CD14-positive monocyte (primary cell): ENCODE results near the gene BFSP2. TPM values are rescaled to one million over a fixed set of nuclear protein-coding genes. Genes with fewer than 3 reads are reported as not detected.

Experiments used
- DNase-seq, 3 donors: peaks; one replicate each; pipeline ENCODE4 v3.0.0-alpha.2; 2011 to 2022
- H2AFZ ChIP-seq: 2 replicates; pipeline ENCODE4 v1.6.0; 2012; ENCODE audit warnings: mild to moderate bottlenecking, low read depth, low read length, inconsistent platforms; ENCODE audit not compliant: insufficient read depth, poor library complexity, severe bottlenecking
- H3K27ac ChIP-seq, 2 donors: 1 replicate in 1 of 2; 2 replicates in 1 of 2; pipeline ENCODE4 v1.5.1; 2012 to 2013; ENCODE audit warnings: low read length in 2 of 2, control low read depth in 1 of 2, inconsistent platforms in 1 of 2, low read depth in 1 of 2, mild to moderate bottlenecking in 1 of 2
- H3K27me3 ChIP-seq, 2 donors: one replicate each; pipeline versions ENCODE4 v1.6.0 to v1.6.1; 2011 to 2013; ENCODE audit warnings: low read length in 2 of 2; ENCODE audit not compliant: control insufficient read depth in 2 of 2, insufficient read depth in 2 of 2
- H3K36me3 ChIP-seq, 2 donors: replicated peaks in 1 of 2; 1 replicate in 1 of 2; 2 replicates in 1 of 2; pipeline versions ENCODE4 v1.5.1 to v1.6.1; 2012 to 2013; ENCODE audit warnings: low read length in 2 of 2, control low read depth in 1 of 2, inconsistent platforms in 1 of 2, mild to moderate bottlenecking in 1 of 2; ENCODE audit not compliant: insufficient read depth in 2 of 2, control insufficient read depth in 1 of 2
- H3K4me1 ChIP-seq, 2 donors: 1 replicate in 1 of 2; 2 replicates in 1 of 2; pipeline versions ENCODE4 v1.5.1 to v1.6.1; 2012 to 2013; ENCODE audit warnings: low read length in 2 of 2, control low read depth in 1 of 2, inconsistent platforms in 1 of 2, mild to moderate bottlenecking in 1 of 2, moderate library complexity in 1 of 2; ENCODE audit not compliant: insufficient read depth in 2 of 2, control insufficient read depth in 1 of 2
- H3K4me2 ChIP-seq: replicated peaks from 2 replicates; pipeline ENCODE3; 2012; ENCODE audit warnings: low read length, moderate library complexity, mild to moderate bottlenecking; ENCODE audit not compliant: poor library complexity, severe bottlenecking; ENCODE audit errors: extremely low read depth
- H3K4me3 ChIP-seq, 3 experiments: fragments of 200-600 bp in 1 of 3; sonication (generic) in 1 of 3; replicated peaks in 1 of 3; 1 replicate in 2 of 3; 2 replicates in 1 of 3; pipeline ENCODE4 v1.5.1; 2011 to 2013; ENCODE audit warnings: low read length in 3 of 3, mild to moderate bottlenecking in 3 of 3, control low read depth in 2 of 3, low read depth in 2 of 3, inconsistent platforms in 1 of 3, moderate library complexity in 1 of 3
- H3K79me2 ChIP-seq: 2 replicates; pipeline ENCODE4 v1.6.0; 2012; ENCODE audit warnings: mild to moderate bottlenecking, control low read depth, inconsistent platforms, low read length, moderate library complexity; ENCODE audit not compliant: insufficient read depth
- H3K9ac ChIP-seq: 2 replicates; pipeline ENCODE4 v1.6.0; 2017; ENCODE audit warnings: low read length, mild to moderate bottlenecking; ENCODE audit not compliant: insufficient read depth, poor library complexity, severe bottlenecking
- H3K9me3 ChIP-seq, 2 donors: replicated peaks in 1 of 2; 1 replicate in 1 of 2; 2 replicates in 1 of 2; pipeline versions ENCODE4 v1.5.1 to v1.6.1; 2012 to 2013; ENCODE audit warnings: low read length in 2 of 2, control low read depth in 1 of 2; ENCODE audit not compliant: control insufficient read depth in 1 of 2, insufficient read depth in 1 of 2
- H4K20me1 ChIP-seq: 2 replicates; pipeline ENCODE4 v1.6.0; 2012; ENCODE audit warnings: mild to moderate bottlenecking, low read length, control low read depth, moderate library complexity; ENCODE audit not compliant: insufficient read depth
- H3K27ac Mint-ChIP-seq, 7 donors: one replicate each; pipeline ENCODE4 v1.8.0; 2020; ENCODE audit warnings: mild to moderate bottlenecking in 7 of 7, mixed read lengths in 7 of 7, moderate library complexity in 6 of 7, inconsistent platforms in 2 of 7
- H3K27me3 Mint-ChIP-seq, 3 donors: one replicate each; pipeline ENCODE4 v1.8.0; 2021 to 2022; ENCODE audit warnings: low read depth in 3 of 3, mild to moderate bottlenecking in 3 of 3, mixed read lengths in 3 of 3, moderate library complexity in 3 of 3, inconsistent platforms in 1 of 3
- H3K36me3 Mint-ChIP-seq, 2 donors: one replicate each; pipeline ENCODE4 v1.8.0; 2020; ENCODE audit warnings: mixed read lengths in 2 of 2, inconsistent platforms in 1 of 2, mild to moderate bottlenecking in 1 of 2
- H3K4me1 Mint-ChIP-seq: one replicate; pipeline ENCODE4 v1.8.0; 2020; ENCODE audit warnings: mild to moderate bottlenecking, mixed read lengths
- H3K4me3 Mint-ChIP-seq, 2 donors: one replicate each; pipeline ENCODE4 v1.8.0; 2020; ENCODE audit warnings: mild to moderate bottlenecking in 2 of 2, mixed read lengths in 2 of 2, moderate library complexity in 1 of 2
- H3K9me3 Mint-ChIP-seq, 7 donors: one replicate each; pipeline ENCODE4 v1.8.0; 2020 to 2022; ENCODE audit warnings: mixed read lengths in 7 of 7, mild to moderate bottlenecking in 6 of 7, moderate library complexity in 6 of 7, inconsistent platforms in 2 of 7
- CTCF ChIP-seq: fragments of 200-600 bp; IDR thresholded peaks from one replicate; pipeline ENCODE4 v1.8.0; 2022; ENCODE audit warnings: antibody characterized with exemption, mild to moderate bottlenecking
- WGBS: methylation state at CpG from one replicate; pipeline ENCODE4 v1.1.5; 2013; ENCODE audit warnings: missing lambda C conversion rate; ENCODE audit not compliant: insufficient coverage; 5-methylcytosine and 5-hydroxymethylcytosine counted together
- intact Hi-C, 2 donors: fragments of 100-400 bp; cut with micrococcal nuclease; formaldehyde crosslinking; loops; one replicate each; pipeline versions ENCODE4 v1.15.0 to v1.15.1; 2023
- polyA plus RNA-seq, 3 donors: library from polyadenylated mRNA; depleted of rRNA in 1 of 3; unstranded in 2 of 3; stranded (reverse) in 1 of 3; fragments of 300-500 nt in 2 of 3; fragments of >200 nt in 1 of 3; fragmentation: Illumina TruSeq in 2 of 3; gene quantifications; 1 replicate in 2 of 3; 2 replicates in 1 of 3; pipeline ENCODE4 v1.2.3, GENCODE V29; 2012 to 2021

Gene BFSP2
- polyA plus RNA-seq, 3 donors, result not detected

- H3K36me3 ChIP-seq, result no peaks in the 10 kb centered on the region
- no peaks in the 10 kb centered on the region for H3K79me2 ChIP-seq
- Mint-ChIP-seq H3K9me3 (no peaks in the 10 kb centered on the region), H3K27me3 (peaks cover 2 to 4% (median 2%) of the 10 kb centered on the region in 3 donors), H3K4me1 (no peaks in the 10 kb centered on the region), H3K36me3 (no peaks in the 10 kb centered on the region), H3K4me3 (no peak overlapping the region), H3K27ac (no peak overlapping the region)
- no peak for TF ChIP-seq CTCF
- no peaks in the 10 kb centered on the region for H3K4me1 ChIP-seq
- no peak for DNase-seq
- H4K20me1 ChIP-seq, result no peaks in the 10 kb centered on the region
- H3K9ac ChIP-seq, result no peak overlapping the region
- H3K9me3 ChIP-seq, result no peaks in the 10 kb centered on the region
- no peaks in the 10 kb centered on the region for H3K27me3 ChIP-seq
- no peak overlapping the region for H3K4me3 ChIP-seq
- no peak overlapping the region for H2AFZ ChIP-seq
- intact Hi-C loops, result no loop called here
- H3K4me2 ChIP-seq, result no peak overlapping the region
- WGBS, result 91% methylated on average over 2 of the region's 3 CpGs
- H3K27ac ChIP-seq, result no peak overlapping the region
These were observed 32.5 kb upstream of the BFSP2 start for GRCh38 chr3:133367403-133367802.

- no peaks in the 10 kb centered on the region for H3K4me1 ChIP-seq
- no peaks in the 10 kb centered on the region for H3K4me1 Mint-ChIP-seq
- no peaks in the 10 kb centered on the region for H3K9me3 ChIP-seq
- H3K36me3 Mint-ChIP-seq, result no peaks in the 10 kb centered on the region
- H3K36me3 ChIP-seq, result no peaks in the 10 kb centered on the region
- TF ChIP-seq CTCF, result no peak
- H3K9me3 Mint-ChIP-seq, result no peaks in the 10 kb centered on the region
- no peaks in the 10 kb centered on the region for H3K79me2 ChIP-seq
- H3K27ac Mint-ChIP-seq, result no peak overlapping the region
- H3K4me2 ChIP-seq, result no peak overlapping the region
- no peaks in the 10 kb centered on the region for H4K20me1 ChIP-seq
- H3K4me3 ChIP-seq, result no peak overlapping the region
- no peak overlapping the region for H3K27ac ChIP-seq
- 89% methylated on average over 1 of the region's 1 CpG for whole genome bisulfite sequencing
- no peak overlapping the region for H3K9ac ChIP-seq
- no peak overlapping the region for H3K4me3 Mint-ChIP-seq
- H3K27me3 Mint-ChIP-seq, result peaks cover 2 to 4% (median 2%) of the 10 kb centered on the region in 3 donors
- H3K27me3 ChIP-seq, result no peaks in the 10 kb centered on the region
- intact Hi-C loops, result no loop called here
- DNase-seq, result no peak
- no peak overlapping the region for H2AFZ ChIP-seq
These were observed 31.9 kb upstream of the BFSP2 start for GRCh38 chr3:133367956-133368355.
